Lung (tissue), 12 donors: ENCODE data around the gene CHMP1A. TPM values are rescaled to one million over a fixed set of nuclear protein-coding genes. Genes with fewer than 3 reads are reported as not detected.

ENCODE experiments used
- ATAC-seq: fragments of 200-7000 bp; cut with Tn5 transposase; one replicate; pipeline ENCODE4 v1.9.1; 2020; ENCODE audit warnings: moderate number of reproducible peaks; ENCODE audit not compliant: insufficient read depth, low FRiP score
- DNase-seq, 3 donors: peaks; one replicate each; pipeline ENCODE4 v3.0.0-alpha.2; 2013 to 2017
- H3K27ac ChIP-seq, 2 donors: one replicate each; pipeline ENCODE4 v1.5.1; 2013; ENCODE audit warnings: mild to moderate bottlenecking in 2 of 2, moderate library complexity in 2 of 2, control low read depth in 1 of 2, inconsistent platforms in 1 of 2, low read depth in 1 of 2, low read length in 1 of 2
- H3K27me3 ChIP-seq, 3 donors: one replicate each; pipeline ENCODE4 v1.5.1; 2013; ENCODE audit warnings: low read length in 2 of 3; ENCODE audit not compliant: control insufficient read depth in 3 of 3, insufficient read depth in 3 of 3
- H3K36me3 ChIP-seq, 4 donors: one replicate each; pipeline ENCODE4 v1.5.1; 2013; ENCODE audit warnings: low read length in 4 of 4, mild to moderate bottlenecking in 1 of 4, moderate library complexity in 1 of 4; ENCODE audit not compliant: control insufficient read depth in 4 of 4, insufficient read depth in 4 of 4
- H3K4me1 ChIP-seq, 5 donors: one replicate each; pipeline ENCODE4 v1.5.1; 2013; ENCODE audit warnings: low read length in 5 of 5, mild to moderate bottlenecking in 2 of 5, moderate library complexity in 1 of 5; ENCODE audit not compliant: control insufficient read depth in 5 of 5, insufficient read depth in 5 of 5
- H3K4me3 ChIP-seq: one replicate; pipeline ENCODE4 v1.5.1; 2013; ENCODE audit warnings: mild to moderate bottlenecking, control low read depth, moderate library complexity
- H3K9ac ChIP-seq, 2 donors: one replicate each; pipeline ENCODE4 v1.5.1; 2013; ENCODE audit warnings: low read length in 2 of 2, control low read depth in 1 of 2; ENCODE audit not compliant: insufficient read depth in 1 of 2
- H3K9me3 ChIP-seq, 4 donors: one replicate each; pipeline ENCODE4 v1.5.1; 2013; ENCODE audit warnings: low read length in 3 of 4, mild to moderate bottlenecking in 1 of 4, moderate library complexity in 1 of 4; ENCODE audit not compliant: control insufficient read depth in 4 of 4, insufficient read depth in 3 of 4
- WGBS, 2 donors: extraction: QIAGEN DNeasy Blood & Tissue Kit; methylation state at CpG; one replicate each; pipeline ENCODE4 v1.1.7; 2013; 5-methylcytosine and 5-hydroxymethylcytosine counted together
- polyA plus RNA-seq, 2 donors: library from polyadenylated mRNA; stranded (reverse); fragments of 200-250 nt; gene quantifications; one replicate each; pipeline ENCODE4 v1.2.1, GENCODE V29; 2013
- total RNA-seq, 2 donors: library from RNA; depleted of rRNA in 1 of 2; stranded (reverse); fragments of >200 nt in 1 of 2; gene quantifications; one replicate each; pipeline ENCODE4 v1.2.1, GENCODE V29; 2014 to 2021
- TF ChIP-seq, protein P1 (sequence below): IDR thresholded peaks from 2 replicates; pipeline ENCODE4 v1.5.1; 2012; ENCODE audit warnings: mild to moderate bottlenecking; ENCODE audit errors: control extremely low read depth, extremely low read depth
- donor health status: control.
- donor health status: control.
- donor health status: Bipolar disorder and iron deficiency.
- donor health status: healthy.
- donor health status: DM: yes; HTN: yes; CAD: no.

Gene CHMP1A
- total and polyA plus RNA-seq, 4 donors = 61.3 to 98.4 (median 85.5) TPM

DNA sequence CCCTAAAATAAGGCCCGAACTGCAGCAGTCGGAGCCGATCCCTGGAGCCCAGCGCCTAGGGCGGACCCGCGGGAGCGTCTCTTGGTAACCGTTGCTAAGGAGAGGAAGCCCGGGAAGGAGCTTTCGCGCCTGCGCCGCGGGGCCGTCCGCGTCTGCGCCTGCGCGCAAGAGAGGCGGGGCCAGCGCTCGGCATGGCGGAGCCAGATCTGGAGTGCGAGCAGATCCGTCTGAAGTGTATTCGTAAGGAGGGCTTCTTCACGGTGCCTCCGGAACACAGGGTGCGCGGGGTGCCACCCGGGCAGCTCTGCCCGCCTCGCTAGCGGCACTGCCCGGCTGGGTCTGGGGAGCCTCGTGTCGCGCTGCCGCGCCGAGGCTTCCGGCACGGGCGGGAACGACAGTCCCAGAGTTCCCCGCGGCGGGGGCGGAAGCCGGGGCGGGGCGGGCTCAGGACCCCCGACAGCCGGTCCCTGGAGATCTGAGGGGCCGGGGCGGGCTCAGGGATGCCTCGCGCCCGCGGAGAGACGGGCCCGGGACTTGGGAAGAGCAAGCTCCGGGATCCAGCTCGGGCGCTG lies 29.1 kb upstream of the CHMP1A start, which contains the start of gene CDK10:
Gene CDK10 (plus strand): TSS at position 170 of the 572 bp plus-strand sequence. CDS start 22 bp downstream, at position 192.
- H3K9me3 ChIP-seq = peaks cover 0 to 3% (median 0%) of the 10 kb centered on the region in 4 donors
- peak within 1 kb of the TSS; percentile 19 to 65 for H3K9ac ChIP-seq
- peak within 1 kb of the TSS; percentile 90 to 95 for H3K27ac ChIP-seq
- H3K4me3 ChIP-seq = peak within 1 kb of the TSS; percentile 92
- DNase-seq (peak; percentile 93 to 94 (median 94)), ATAC-seq (peak; percentile 89)
- 0% methylated on average over 63 to 67 of the region's 67 CpGs for WGBS, 2 donors
- H3K4me1 ChIP-seq = peaks cover 0 to 9% (median 4%) of the 10 kb centered on the region in 5 donors
- TF ChIP-seq, protein P1, sequence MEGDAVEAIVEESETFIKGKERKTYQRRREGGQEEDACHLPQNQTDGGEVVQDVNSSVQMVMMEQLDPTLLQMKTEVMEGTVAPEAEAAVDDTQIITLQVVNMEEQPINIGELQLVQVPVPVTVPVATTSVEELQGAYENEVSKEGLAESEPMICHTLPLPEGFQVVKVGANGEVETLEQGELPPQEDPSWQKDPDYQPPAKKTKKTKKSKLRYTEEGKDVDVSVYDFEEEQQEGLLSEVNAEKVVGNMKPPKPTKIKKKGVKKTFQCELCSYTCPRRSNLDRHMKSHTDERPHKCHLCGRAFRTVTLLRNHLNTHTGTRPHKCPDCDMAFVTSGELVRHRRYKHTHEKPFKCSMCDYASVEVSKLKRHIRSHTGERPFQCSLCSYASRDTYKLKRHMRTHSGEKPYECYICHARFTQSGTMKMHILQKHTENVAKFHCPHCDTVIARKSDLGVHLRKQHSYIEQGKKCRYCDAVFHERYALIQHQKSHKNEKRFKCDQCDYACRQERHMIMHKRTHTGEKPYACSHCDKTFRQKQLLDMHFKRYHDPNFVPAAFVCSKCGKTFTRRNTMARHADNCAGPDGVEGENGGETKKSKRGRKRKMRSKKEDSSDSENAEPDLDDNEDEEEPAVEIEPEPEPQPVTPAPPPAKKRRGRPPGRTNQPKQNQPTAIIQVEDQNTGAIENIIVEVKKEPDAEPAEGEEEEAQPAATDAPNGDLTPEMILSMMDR = no peak
- peaks cover 0 to 18% (median 9%) of the 10 kb centered on the region in 4 donors for H3K36me3 ChIP-seq
- no peaks in the 10 kb centered on the region for H3K27me3 ChIP-seq

DNA sequence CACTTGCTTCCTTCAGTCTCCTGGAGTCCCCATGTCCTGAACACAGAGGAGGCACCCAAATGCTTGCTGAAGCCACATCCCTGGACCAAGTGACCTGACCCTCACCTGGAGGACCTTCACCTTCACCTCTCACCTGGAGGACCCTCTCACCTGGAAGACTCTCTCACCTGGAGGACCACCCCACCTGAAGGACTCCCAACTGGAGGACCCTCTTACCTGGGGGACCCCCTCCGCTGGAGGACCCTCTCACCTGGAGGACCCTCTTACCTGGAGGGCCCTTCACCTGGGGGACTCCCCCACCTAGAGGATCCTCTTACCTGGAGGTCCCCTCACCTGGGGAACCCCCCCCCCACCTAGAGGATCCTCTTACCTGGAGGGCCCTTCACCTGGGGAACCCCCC lies 28.4 kb upstream of the CHMP1A start:
- no peaks in the 10 kb centered on the region for H3K27me3 ChIP-seq
- H3K27ac ChIP-seq = no peak overlapping the region
- WGBS, 2 donors = 88 to 100% methylated on average over 1 of the region's 1 CpG
- no peak overlapping the region for H3K4me3 ChIP-seq
- peaks cover 0 to 3% (median 0%) of the 10 kb centered on the region in 4 donors for H3K9me3 ChIP-seq
- DNase-seq (peak in 1 of 3 donors; percentile 21), ATAC-seq (no peak)
- peaks cover 0 to 14% (median 7%) of the 10 kb centered on the region in 4 donors for H3K36me3 ChIP-seq
- H3K4me1 ChIP-seq = peaks cover 0 to 9% (median 4%) of the 10 kb centered on the region in 5 donors
- TF ChIP-seq, protein P1 = no peak
- no peak overlapping the region for H3K9ac ChIP-seq

DNA sequence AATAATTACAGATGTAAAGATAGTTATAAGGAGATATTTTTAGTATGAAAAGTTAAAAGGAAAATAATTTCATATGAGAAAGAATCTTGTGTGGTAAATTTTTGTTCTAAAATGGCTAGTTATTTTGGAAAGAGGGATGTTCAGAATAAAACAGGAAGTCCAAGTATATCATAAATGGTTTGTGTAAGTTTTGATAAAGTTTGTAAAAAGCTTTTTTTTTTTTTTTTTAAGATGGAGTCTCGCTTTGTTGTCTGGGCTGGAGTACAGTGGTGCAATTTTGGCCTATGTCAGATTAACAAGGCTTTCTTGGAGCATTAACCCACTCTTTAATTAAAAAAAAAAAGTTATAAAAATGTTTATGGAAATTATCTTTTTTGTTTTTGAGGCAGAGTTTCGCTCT lies 20.8 kb upstream of the CHMP1A start:
- DNase-seq = no peak
- no peak overlapping the region for H3K4me3 ChIP-seq
- ATAC-seq = no peak
- TF ChIP-seq, protein P1 = no peak
- H3K36me3 ChIP-seq = peaks cover 0 to 4% (median 0%) of the 10 kb centered on the region in 4 donors
- no peaks in the 10 kb centered on the region for H3K27me3 ChIP-seq
- no peaks in the 10 kb centered on the region for H3K9me3 ChIP-seq
- H3K4me1 ChIP-seq = peaks cover 0 to 3% (median 0%) of the 10 kb centered on the region in 5 donors
- WGBS, 2 donors = 98 to 99% methylated on average over 2 of the region's 2 CpGs
- no peak overlapping the region for H3K9ac ChIP-seq
- H3K27ac ChIP-seq = no peak overlapping the region
